Measurements from ENCODE around the gene SLC17A8. TPM values are rescaled to one million over a fixed set of nuclear protein-coding genes. Genes with fewer than 3 reads are reported as not detected.
"Not testable (repeated sequence)": the region's sequence is repeated elsewhere in the genome, so short reads cannot be mapped to it uniquely, and the experiment has no call there.

SLC17A8 gene
- under 1 TPM in 4 of 7 donors, not detected in 3; 0.08 to 0.45 (median 0.29) TPM for total RNA-seq
- under 1 TPM in 1 of 2 donors, not detected in 1; 0.11 TPM for polyA plus RNA-seq
- long read RNA-seq, donor 1, result 0 reads
- long read RNA-seq, donor 2, partial matches to known transcripts, result 0 of 2 reads
- long read RNA-seq, donor 2, other reads (novel, unspliced or antisense), result 0 of 2 reads
- long read RNA-seq, donor 3, result 0 reads

GRCh38 chr12:100356644-100357223 is at the start of gene SLC17A8:
Gene SLC17A8 (plus strand): TSS chr12:100357074. CDS start chr12:100357392, 318 bp downstream.
- Histone ChIP-seq H3K27ac (no peak within 1 kb of the TSS), H3K4me3 (no peak within 1 kb of the TSS), H3K36me3 (no peaks in the 10 kb centered on the region), H3K27me3 (no peaks in the 10 kb centered on the region), H3K4me1 (ENCODE audit: insufficient read depth) (no peaks in the 10 kb centered on the region), H3K9me3 (no peaks in the 10 kb centered on the region)
- WGBS, 3 donors, result 12 to 16% (median 14%) methylated on average over 13 of the region's 13 CpGs
- intact Hi-C loops (cut with DNase I), result loop anchor here in 1 of 4 donors (10.0 kb wide), 1 partner anchor 198 kb away; no protein-coding TSS in a partner anchor
- DNase-seq, result no peak
- TF ChIP-seq POLR2A (IDR thresholded peaks at IDR 0.05) (no peak), CTCF (IDR thresholded peaks at IDR 0.05) (no peak)

- H3K27ac ChIP-seq; H3K36me3 ChIP-seq; DNase-seq; intact Hi-C loops (cut with DNase I); H3K27me3 ChIP-seq; H3K9me3 ChIP-seq; H3K4me1 ChIP-seq (ENCODE audit: insufficient read depth); H3K4me3 ChIP-seq: not testable (repeated sequence)
- 95 to 96% (median 96%) methylated on average over 5 of the region's 5 CpGs for WGBS, 3 donors
These were observed 48.7 kb upstream of the SLC17A8 start for GRCh38 chr12:100308138-100308537.

GRCh38 chr12:100311317-100311716 is 45.6 kb upstream of the SLC17A8 start:
- Histone ChIP-seq H3K4me3 (no peak overlapping the region), H3K9me3 (no peaks in the 10 kb centered on the region), H3K27me3 (no peaks in the 10 kb centered on the region), H3K4me1 (ENCODE audit: insufficient read depth) (no peaks in the 10 kb centered on the region), H3K27ac (no peak overlapping the region), H3K36me3 (no peaks in the 10 kb centered on the region)
- intact Hi-C loops (cut with DNase I), result no loop called here
- no peak for DNase-seq
- TF ChIP-seq EP300 (IDR thresholded peaks at IDR 0.05) (no peak), POLR2A (IDR thresholded peaks at IDR 0.05) (no peak), CTCF (IDR thresholded peaks at IDR 0.05) (no peak)
- WGBS, 3 donors, result 91 to 93% (median 91%) methylated on average over 1 of the region's 1 CpG

- intact Hi-C loops (cut with DNase I), result no loop called here
- WGBS, 3 donors, result 96 to 98% (median 96%) methylated on average over 2 of the region's 2 CpGs
- no peaks in the 10 kb centered on the region for H3K4me1 ChIP-seq (ENCODE audit: insufficient read depth)
- no peak overlapping the region for H3K27ac ChIP-seq
- TF ChIP-seq CTCF (IDR thresholded peaks at IDR 0.05) (no peak), POLR2A (IDR thresholded peaks at IDR 0.05) (no peak), EP300 (IDR thresholded peaks at IDR 0.05) (no peak)
- H3K27me3 ChIP-seq, result no peaks in the 10 kb centered on the region
- no peak overlapping the region for H3K4me3 ChIP-seq
- H3K36me3 ChIP-seq, result no peaks in the 10 kb centered on the region
- no peaks in the 10 kb centered on the region for H3K9me3 ChIP-seq
- DNase-seq, result no peak
These were observed 39.5 kb upstream of the SLC17A8 start for GRCh38 chr12:100317371-100317770.

GRCh38 chr12:100324498-100324897 is 32.4 kb upstream of the SLC17A8 start:
- Histone ChIP-seq H3K27me3 (no peaks in the 10 kb centered on the region), H3K4me1 (ENCODE audit: insufficient read depth) (no peaks in the 10 kb centered on the region), H3K4me3 (no peak overlapping the region), H3K36me3 (no peaks in the 10 kb centered on the region), H3K27ac (no peak overlapping the region), H3K9me3 (no peaks in the 10 kb centered on the region)
- no peak for DNase-seq
- intact Hi-C loops (cut with DNase I), result no loop called here
- no peak for TF ChIP-seq POLR2A (IDR thresholded peaks at IDR 0.05)
- no peak for TF ChIP-seq CTCF (IDR thresholded peaks at IDR 0.05)
- TF ChIP-seq EP300 (IDR thresholded peaks at IDR 0.05), result no peak

Measured in ovary (tissue), 10 donors.